NCI-H128 (cell line): ENCODE results near the gene GAB2.
"Not testable (repeated sequence)": the region's sequence is repeated elsewhere in the genome, so short reads cannot be mapped to it uniquely, and the experiment has no call there.

Experiments
- DNase-seq: peaks from one replicate; lab custom pipeline; 2025; ENCODE audit not compliant: unreplicated experiment; lab: John Stamatoyannopoulos, UW

The GAB2 gene, protein sequence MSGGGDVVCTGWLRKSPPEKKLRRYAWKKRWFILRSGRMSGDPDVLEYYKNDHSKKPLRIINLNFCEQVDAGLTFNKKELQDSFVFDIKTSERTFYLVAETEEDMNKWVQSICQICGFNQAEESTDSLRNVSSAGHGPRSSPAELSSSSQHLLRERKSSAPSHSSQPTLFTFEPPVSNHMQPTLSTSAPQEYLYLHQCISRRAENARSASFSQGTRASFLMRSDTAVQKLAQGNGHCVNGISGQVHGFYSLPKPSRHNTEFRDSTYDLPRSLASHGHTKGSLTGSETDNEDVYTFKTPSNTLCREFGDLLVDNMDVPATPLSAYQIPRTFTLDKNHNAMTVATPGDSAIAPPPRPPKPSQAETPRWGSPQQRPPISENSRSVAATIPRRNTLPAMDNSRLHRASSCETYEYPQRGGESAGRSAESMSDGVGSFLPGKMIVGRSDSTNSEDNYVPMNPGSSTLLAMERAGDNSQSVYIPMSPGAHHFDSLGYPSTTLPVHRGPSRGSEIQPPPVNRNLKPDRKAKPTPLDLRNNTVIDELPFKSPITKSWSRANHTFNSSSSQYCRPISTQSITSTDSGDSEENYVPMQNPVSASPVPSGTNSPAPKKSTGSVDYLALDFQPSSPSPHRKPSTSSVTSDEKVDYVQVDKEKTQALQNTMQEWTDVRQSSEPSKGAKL

DNA sequence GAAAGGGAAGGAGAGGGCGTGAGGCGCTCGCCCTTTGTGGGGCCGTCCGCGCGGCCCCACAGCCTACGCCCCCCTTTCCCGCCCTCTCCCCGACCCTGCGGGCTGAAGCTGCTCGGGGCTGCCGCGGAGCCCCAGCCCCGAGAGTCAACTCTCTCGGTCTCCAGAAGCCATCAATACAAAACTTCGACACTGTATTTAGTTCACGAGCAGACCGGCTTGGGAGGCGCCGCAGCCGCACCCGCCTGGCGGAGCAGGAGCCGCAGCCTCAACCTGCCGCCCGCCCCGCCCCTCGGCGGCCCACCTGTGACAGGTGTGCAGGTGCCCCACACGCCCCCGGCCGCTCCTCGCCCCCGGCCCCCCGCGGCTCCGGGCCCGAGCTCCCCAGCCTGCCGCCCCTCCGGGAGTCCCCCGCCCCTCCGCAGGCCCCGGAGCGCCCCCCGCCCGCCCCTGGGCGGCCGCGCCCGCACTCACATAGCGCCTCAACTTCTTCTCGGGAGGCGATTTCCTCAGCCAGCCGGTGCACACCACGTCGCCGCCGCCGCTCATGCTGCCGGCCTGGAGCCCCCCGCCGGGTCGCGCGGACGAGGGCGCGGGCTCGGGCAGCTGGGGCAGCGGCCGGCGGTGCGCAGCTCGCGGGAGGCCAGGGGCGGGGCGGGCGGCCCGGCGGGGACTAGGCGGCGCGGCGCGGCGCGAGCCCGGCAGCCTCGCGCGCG, at the start of gene GAB2:
Gene GAB2, minus strand, starts transcription at position 646 of the 713 bp plus-strand sequence. Its CDS starts 100 bp downstream, at position 546.
- DNase-seq: no peak

DNA sequence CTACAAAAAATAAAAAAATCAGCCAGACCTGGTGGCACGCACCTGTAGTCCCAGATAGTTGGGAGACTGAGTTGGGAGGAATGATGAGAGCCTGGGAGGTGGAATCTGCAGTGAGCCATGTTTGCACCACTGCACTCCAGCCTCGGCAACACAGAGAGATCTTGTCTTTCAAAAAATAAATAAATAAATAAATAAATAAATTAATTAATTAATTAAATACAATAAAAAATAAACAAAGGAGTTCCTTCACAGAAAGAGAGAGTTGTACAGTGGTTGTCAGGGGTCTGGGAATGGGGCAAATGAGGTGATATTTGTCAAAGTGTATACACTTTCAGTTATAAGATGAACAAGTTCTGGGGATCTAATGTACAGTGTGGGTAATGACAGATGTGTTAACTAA, 49.8 kb upstream of the GAB2 start:
- DNase-seq: no peak

DNA sequence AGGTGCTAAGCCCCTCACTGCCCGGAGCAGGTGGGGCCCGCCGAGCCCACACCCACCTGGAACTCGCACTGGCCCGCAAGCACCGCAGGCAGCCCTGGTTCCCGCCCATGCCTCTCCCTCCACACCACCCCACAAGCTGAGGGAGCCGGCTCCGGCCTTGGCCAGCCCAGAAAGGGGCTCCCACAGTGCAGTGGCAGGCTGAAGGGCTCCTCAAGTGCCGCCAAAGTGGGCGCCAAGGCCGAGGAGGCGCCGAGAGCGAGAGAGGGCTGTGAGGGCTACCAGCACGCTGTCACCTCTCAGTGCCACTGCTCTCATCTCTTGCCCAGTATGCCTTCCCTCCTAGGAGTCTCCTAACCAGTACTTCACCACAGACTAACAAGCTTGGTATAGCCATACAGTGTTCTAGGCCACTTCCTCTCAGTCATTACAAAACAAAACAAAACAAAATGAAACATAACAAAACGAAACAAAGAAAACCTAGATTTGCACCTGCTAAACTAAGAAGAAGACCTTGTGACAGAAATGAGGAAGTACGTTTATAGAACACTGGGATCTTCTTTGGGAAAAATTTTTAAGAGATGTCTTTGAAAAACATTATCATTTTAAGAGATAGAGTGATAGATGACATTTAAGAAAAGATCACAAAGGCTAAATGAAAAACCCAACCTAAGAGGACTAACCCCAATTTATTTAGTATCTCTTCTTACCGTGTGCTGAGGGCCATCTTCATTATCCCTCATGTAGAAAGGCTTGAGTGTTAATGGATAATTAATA, 47.7 kb upstream of the GAB2 start:
- no peak for DNase-seq

DNA sequence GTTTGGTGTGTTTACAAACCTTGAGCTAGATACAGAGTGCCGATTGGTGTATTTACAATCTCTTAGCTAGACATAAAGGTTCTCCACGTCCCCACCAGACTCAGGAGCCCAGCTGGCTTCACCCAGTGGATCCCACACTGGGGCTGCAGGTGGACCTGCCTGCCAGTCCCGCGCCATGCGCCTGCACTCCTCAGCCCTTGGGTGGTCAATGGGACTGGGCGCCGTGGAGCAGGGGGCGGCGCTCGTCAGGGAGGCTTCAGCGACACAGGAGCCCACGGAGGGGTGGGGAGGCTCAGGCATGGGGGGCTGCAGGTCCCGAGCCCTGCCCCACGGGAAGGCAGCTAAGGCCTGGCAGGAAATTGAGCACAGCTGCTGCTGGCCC, 47.2 kb upstream of the GAB2 start:
- not testable (repeated sequence) for DNase-seq

DNA sequence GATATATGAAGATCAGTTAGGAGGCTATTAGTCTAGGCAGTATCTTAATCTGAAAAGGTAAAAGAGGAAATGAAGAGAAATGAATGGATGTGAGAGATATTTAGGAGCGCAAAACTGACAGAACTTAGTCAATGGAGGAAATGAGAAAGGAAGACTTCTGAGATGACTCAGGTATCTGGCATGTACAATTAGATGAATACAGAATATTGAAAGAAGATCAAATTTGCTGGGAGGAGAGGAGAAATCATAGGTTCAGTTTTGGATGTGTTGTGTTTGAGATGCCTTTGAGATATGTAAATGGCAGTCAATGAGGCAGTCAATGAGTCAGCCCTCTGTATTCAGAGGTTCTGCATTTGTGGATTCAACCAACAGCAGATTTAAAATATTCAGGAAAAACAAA, 42.9 kb upstream of the GAB2 start:
- DNase-seq: no peak

DNA sequence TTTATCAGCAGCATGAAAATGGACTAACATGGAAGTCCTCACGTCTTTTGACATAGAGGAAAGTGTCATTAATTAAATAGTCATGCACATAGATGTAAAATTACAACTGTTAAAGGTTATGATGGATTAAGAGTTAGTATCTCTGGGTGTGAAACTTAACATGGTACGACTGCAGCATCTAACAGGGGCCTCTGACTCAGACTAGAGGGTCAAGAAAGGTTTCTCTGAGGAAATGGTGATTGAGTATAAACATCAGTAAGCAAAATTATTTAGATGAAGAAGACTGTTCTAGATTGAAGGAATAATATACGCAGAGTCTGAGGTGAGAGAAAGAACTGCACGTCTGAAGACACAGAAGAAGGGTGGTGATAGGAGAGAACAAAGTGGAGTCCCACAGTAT, 42.1 kb upstream of the GAB2 start:
- DNase-seq: no peak

DNA sequence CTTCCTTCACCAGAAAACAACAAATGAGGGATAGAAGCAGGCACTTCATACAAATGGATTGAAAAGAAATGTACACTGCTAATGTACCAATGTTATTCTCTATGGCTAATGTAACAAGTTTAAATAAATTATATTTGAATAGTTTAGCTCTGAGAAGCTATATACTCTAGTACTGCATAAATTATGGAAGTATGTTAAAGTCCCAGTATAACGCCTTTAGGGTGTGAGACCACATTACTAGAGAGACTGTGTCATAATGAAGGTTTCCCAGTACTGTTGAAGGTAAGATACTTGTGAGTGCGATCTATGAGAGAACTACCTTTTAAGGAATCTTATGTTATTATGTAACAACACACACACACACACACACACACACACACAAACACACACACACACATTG, 39.8 kb upstream of the GAB2 start:
- no peak for DNase-seq

DNA sequence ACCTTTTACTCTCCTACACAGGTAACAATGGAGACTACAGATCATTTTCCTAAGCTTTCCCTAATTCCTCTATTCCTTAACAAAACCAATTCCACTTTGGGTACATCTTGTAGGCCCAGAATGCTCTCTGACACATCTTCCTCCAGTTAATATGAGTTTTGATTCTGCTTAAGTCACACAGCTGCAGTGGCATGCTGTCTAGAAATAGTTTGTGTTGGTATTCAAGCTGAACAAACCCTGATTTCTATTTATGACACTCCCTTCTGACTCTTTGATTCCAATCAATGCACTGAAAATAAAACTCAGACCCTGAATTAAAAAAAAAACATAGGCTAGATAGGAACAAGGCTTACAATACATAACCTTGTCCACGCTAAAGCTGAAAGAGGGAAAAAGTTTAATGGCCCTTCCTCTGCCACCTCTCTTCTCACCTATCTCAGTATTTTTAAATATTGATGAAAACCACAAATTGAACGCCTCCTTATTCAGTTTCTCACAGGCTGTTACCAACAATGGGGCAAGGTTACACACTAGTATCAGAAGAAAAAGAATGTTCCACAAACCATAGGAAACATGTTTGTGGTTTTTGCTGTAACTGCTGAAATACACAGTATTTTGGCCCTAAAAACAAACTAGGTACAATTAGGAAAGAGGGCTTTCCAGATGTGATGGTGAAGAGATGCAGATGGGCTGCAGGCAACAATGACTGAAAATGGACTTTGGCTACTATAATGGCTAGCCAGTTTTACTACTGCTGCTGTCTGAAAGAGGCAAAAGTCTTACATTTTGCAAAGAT, 35.7 kb upstream of the GAB2 start:
- no peak for DNase-seq

DNA sequence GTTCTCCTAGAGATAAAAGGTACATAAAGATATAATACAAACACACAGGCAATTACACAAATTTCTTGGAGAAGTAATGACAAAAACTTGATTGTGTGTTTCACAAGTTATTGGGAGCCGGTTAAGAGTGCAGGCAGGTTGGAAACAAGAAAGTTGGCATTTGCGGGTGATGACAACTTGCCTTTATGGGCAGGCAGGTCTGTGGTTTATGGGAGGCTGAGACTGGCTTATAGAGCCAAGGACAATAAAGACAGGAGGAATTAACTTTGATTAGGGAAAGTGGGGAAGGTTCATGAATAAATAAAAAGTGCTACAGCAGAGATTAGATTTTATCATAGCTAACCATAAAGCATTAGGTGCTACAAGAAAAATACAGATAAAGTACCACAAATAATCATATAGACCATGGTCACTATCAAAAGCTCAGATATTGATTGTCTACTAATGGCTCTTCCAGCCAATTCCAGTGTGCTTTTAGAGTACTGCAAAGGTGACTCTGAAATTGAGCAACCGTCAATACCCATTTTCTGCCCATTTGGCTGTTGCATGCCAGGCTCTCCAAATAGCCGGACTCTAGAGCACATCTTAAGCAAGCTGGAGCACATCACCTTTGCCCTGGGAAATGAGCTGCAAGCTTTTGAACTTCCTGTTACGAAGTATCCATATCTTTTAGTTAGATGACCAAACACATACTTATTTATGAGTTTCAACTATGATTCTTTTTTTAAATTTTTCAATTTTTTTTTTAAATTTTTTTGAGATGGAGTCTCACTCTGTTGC, 33.9 kb upstream of the GAB2 start:
- no peak for DNase-seq

DNA sequence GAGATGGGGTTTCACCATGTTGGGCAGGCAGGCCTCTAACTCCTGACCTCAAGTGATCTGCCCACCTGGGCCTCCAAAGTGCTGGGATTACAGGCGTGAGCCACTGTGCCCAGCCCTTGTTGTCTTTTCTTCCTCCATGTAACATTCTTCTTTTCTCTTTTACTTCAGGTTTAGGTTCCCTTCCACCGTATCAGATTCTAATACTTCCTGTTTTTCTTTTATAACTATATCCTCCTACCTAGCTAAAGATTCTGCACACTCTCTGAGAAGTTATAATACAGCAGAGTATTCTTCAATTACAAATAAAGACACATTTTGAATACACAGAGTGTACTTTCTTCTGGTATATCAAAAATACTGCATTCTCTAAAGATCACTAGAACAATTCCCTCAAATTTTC, 33.2 kb upstream of the GAB2 start:
- no peak for DNase-seq

DNA sequence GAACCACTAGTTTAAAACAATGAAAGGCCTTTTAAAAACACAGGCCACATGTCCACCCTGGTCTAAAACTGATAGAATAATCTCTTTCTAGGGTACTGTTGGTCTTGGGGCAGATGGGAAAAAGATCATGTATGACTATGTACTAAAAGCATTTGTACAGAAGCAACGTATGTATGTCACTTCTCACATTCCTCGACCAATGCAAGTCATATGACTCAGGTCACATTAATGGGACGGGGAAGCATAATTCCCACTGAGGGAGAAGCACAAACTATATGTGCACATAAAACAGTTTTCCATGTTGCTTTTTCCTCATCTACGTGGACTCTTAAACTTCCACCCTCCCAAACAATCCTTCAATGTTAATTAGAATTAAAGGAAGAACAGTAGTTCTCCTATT, 32.2 kb upstream of the GAB2 start:
- no peak for DNase-seq

DNA sequence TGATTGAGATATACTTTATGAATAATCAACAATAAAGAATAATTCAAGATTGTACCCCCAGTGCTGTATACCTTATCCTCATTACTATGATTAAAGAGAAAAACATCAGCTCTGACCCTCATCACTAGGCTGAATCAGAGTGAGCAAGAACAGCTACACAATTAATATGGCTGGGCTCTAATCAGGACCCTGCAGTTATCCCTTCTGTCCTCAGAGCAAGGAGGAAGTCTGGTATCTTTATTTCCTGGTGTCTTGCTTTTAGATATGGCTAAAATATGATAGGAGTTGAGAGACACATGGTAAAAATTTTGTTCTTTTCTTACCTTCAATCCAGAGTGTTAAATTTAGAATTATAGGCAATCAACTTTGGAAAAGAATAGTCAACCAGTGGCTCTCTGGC, 28.6 kb upstream of the GAB2 start:
- DNase-seq: no peak

DNA sequence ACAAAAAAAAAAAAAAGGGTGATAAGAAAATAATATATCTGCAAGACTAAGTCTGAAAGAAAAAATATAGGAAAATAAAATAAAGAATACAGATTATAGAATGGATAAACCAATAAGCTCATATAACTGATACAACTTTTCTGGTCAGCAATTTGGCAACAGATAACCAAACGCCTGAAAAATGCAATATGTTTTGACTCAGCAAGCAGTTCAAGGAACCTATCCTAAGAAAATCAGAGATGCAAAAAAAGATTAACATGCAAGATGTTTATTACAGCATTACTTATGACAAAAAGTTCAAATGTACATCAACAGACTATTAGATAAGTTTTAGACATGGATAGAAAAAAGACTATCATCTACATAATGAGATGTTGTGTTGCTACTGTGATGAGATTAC, 27.1 kb upstream of the GAB2 start:
- DNase-seq: no peak

DNA sequence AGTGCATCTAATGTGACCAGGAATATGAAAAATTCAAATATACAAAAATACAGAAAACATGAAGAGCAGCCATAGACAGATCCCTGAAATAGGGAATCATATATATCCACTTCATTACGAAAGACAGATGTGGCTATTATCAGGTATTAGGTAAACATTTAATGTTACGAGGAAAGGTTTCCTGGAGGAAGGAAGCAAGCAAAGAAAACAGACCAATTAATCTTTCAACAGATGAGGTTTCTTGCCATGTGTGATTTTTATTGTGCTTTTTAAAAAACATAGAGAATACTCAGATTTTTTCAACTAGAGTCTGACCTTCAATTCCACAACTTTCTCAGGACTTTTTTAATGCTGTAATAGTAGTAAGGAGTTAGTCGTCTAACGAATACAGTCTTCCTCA, 24.3 kb upstream of the GAB2 start:
- DNase-seq: no peak

DNA sequence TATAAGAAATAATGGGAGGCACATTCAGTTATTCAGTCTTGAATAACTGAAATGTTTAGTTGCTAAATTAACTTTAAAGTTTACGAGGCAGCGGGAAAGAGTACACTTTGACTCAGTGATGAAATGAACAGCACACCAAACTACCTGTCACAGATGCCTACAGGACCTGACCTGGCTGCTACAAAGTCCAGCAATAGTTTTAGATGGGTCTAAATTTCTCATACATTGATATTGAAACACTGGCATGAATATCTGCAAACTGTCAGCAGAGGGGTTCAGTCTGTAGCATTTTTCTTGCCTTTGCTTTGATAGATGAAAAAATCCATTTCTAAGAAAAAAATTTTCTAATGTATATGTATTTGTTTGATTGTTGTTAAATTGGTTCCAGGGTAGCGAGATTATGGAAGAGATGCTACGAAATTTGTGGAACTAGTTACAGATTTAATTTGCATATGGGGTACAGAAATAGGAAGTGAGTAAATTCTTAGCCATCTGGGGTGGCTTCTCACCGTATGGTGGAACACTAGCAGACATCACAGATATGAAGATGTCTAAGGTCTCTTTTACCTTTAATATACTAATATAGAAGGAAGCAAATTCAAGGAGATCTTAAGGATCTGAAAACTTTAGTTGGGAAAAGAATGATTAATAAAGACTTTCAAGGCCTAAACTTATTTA, 20.8 kb upstream of the GAB2 start:
- DNase-seq: no peak

DNA sequence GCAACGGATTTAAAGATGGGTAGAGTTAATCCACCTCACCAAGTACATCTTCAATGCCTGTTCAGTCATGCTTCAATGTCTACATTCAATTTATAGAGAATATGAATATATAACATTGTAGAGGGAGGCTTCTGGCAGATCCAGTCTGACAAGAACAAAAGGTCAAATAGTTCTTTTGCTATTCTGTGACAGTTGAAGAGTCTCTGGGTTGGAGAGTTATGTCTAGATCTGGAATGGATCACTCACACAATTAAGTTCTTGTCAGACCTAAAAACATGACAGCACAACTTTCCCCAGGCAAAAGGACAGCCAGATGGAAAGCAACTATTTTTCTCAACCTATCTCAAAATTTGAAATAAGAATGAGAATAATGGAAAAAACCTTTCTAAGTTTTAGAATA, 15.3 kb upstream of the GAB2 start:
- DNase-seq: no peak

DNA sequence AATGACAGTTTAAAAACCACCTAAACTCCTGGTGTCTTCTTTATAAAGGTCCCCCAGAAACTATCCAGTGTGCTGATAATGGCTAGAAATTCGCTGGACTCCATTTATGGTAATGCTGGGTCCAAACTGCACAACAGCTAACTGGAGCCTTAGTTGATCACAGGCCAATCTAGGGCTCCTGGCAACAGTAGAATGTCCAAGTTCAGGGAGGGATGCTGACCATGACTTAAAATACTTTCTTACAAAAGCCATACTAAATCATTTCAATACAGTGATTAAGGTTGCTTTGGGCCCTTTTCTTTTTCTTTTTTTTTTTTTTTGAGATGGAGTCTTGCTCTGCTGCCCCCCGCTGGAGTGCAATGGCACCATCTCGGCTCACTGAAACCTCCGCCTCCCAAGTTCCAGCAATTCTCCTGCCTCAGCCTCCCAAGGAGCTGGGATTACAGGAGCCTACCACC, 14.5 kb upstream of the GAB2 start:
- no peak for DNase-seq

DNA sequence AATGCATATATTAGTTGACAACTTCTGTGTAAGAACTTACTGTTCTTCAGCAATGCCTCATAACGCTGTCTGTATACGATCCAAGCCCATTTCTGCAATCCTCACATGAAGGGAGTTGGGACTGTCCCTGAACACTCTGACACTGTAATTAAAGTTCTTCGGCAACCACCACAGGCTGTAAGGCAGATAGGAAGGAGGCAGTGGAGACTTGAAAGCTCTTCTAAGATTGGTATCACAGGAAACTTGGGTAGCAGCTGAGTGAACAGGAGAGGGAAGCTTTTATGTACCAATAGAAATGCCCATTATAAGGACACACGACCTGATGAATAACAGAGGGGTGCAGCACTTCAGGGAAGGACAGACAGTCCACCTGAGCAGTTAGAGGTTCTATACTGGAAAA, 12.0 kb upstream of the GAB2 start:
- no peak for DNase-seq

DNA sequence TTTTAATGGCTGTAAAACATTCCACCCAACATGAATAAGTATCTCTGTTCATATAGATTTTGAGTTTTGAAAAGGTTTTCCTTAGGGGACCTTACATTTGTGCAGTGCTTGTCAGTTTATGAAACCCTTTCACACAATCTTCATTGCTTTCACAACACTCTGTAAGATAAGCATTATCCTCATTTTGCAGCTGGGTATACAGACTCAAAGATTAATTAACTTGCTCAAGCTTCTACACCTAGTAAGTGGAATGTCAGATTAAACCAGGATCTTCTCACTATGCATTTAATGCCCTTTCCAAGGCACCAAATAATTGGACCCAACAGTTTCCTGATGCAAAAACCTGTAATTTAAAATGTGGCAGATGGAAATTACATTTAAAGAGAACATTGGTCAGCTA, 11.6 kb upstream of the GAB2 start:
- no peak for DNase-seq
